GM19328 (cell line): Measurements from ENCODE around the gene CTNND1.
"Not testable (repeated sequence)": the region's sequence is repeated elsewhere in the genome, so short reads cannot be mapped to it uniquely, and the experiment has no call there.

Source experiments
- ATAC-seq: cut with Tn5 transposase; IDR thresholded peaks from one replicate; pipeline ENCODE4 v1.9.1; 2021; ENCODE audit warnings: mild to moderate bottlenecking, moderate library complexity; ENCODE audit not compliant: unreplicated experiment

Gene CTNND1, protein sequence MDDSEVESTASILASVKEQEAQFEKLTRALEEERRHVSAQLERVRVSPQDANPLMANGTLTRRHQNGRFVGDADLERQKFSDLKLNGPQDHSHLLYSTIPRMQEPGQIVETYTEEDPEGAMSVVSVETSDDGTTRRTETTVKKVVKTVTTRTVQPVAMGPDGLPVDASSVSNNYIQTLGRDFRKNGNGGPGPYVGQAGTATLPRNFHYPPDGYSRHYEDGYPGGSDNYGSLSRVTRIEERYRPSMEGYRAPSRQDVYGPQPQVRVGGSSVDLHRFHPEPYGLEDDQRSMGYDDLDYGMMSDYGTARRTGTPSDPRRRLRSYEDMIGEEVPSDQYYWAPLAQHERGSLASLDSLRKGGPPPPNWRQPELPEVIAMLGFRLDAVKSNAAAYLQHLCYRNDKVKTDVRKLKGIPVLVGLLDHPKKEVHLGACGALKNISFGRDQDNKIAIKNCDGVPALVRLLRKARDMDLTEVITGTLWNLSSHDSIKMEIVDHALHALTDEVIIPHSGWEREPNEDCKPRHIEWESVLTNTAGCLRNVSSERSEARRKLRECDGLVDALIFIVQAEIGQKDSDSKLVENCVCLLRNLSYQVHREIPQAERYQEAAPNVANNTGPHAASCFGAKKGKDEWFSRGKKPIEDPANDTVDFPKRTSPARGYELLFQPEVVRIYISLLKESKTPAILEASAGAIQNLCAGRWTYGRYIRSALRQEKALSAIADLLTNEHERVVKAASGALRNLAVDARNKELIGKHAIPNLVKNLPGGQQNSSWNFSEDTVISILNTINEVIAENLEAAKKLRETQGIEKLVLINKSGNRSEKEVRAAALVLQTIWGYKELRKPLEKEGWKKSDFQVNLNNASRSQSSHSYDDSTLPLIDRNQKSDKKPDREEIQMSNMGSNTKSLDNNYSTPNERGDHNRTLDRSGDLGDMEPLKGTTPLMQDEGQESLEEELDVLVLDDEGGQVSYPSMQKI

DNA sequence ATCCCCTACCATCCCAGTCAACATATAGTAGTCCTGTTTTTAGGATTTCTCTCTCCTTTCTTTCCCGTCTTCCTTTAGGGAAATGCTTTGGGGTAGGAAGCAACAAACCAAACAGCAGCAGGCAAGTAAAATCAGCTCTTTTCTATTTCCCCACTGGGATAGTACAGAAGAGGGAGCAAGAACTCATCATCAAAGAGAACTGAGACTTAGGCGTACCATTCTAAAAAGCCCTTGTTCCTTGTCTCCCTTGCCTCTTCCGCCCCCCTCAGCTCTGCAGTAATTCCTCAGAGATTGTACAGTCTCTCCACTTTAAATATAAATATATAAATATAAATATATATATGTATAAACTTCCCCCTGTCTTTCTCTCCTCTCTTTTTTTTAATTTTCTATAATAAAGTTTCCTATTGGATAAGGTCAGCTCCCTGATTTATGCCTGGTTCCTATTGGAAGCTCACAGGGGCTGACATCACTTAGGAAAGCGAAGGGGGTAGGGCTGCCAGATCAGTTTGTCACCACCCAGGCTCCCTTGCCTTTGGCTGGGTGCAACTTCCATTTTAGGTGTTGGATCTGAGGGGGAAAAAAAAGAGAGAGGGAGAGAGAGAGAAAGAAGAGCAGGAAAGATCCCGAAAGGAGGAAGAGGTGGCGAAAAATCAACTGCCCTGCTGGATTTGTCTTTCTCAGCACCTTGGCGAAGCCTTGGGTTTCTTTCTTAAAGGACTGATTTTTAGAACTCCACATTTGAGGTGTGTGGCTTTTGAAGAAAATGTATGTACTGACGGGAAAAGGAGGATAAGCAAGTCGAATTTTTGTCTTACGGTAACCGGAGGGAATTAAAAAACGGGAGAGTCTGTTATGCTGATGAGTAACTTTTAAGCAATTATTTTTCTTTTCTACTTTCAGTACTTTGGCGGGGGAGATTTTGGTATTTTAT is at the start of gene CTNND1:
Gene CTNND1 (plus strand): TSS at position 502 of the 934 bp plus-strand sequence. CDS start 29,677 bp downstream, outside the sequence.
- peak; percentile 86 for ATAC-seq

DNA sequence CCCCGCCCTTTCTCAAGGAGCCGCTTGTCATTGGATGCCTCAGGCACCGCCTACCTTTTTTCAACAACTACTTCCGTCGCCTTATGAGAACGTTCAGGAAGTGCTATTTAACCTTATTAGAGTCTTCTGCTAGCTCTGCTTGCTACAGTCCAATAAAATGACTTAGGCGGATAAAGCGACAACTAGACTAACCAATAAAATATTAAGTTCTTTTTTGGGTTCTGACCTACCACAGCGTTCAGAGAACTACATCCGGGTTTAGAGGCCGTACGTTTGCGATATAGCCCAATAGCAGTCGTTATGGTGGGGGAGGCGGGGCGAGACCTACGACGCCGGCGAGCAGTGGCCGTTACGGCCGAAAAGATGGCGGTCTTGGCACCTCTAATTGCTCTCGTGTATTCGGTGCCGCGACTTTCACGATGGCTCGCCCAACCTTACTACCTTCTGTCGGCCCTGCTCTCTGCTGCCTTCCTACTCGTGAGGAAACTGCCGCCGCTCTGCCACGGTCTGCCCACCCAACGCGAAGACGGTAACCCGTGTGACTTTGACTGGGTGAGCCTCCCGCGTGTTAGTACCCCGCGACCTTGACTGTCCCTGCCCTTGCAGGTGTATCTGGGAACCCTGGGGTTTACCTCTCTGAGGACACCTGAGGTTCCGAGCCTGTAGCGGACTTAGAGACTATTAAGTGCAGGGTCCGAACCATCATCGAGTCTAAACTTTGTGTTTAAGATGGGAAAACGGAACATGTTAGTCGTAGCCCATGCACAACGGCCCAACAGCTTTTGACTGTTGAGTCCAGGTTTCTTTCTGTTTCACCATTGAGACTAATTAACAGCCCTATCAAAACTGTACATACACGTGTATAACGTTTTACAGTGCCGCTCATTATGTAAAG is 49.1 kb upstream of the CTNND1 start, which contains the start of gene TMX2:
Gene TMX2 (plus strand): TSS at position 338 of the 895 bp plus-strand sequence. CDS start 26 bp downstream, at position 364.
- ATAC-seq: peak; percentile 95

DNA sequence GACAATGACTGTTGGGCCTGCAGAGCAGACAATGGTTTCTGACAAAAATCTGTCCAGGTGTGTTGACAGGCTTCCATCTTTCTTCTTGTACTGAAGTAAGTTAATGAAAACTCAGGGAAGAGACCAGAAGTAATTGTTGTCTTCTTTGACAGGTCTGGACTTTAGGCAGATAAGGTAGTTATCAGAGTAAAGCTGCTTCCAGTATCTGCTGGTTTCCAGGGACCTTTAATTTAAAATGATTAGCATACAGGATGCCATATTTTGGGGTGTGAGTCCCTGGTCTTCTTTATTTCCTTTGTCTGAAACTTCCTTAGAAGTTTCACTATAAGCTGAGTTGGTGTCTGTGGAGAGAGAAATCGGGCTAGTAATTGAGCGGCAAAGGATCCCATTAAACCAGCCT is 47.8 kb upstream of the CTNND1 start:
- ATAC-seq: no peak

DNA sequence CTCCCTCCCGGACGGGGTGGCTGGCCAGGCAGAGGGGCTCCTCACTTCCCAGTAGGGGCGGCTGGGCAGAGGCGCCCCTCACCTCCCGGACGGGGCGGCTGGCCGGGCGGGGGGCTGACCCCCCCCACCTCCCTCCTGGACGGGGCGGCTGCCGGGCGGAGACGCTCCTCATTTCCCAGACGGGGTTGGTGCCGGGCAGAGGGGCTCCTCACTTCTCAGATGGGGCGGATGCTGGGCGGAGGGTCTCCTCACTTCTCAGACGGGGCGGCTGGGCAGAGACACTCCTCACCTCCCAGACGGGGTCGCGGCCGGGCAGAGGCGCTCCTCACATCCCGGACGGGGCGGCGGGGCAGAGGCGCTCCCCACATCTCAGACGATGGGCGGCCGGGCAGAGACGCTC is 44.9 kb upstream of the CTNND1 start:
- ATAC-seq: not testable (repeated sequence)

DNA sequence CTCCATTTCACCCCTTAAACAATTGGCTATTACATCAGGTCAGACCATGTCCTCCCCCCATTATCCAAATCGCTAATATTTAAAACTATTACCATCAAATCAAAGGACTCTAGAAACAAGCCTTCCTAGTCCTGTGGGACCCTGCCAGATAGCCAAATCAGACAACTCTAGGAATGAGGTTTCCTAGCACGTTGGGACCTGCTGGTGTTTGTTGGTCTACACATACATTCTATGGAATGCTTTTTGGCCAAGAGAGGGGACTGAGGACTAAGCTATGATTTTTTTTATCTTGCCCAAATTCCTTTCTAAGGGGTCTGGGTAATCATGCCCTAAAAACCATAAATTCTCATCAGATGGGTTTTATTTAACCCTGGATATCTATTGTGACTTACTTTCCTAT is 34.4 kb upstream of the CTNND1 start:
- no peak for ATAC-seq

DNA sequence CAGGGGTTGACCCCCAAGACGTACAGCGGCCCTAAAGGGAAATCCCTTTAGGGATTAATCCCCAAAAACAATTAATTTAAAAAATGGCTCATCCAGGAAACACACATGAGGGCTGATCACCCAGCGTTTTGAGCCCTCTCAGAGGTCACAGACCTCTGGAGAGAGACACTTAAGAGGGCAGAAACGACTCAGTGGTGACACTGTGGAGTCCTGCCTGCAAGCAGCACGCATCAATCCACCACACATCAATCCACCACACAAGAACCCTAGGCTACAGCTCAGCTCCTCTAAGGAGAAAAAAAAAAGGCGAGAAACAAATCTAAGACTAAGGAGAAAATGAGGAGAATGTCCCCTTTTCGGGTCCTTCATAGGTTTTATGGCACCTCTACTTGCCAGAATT is 32.8 kb upstream of the CTNND1 start:
- no peak for ATAC-seq

DNA sequence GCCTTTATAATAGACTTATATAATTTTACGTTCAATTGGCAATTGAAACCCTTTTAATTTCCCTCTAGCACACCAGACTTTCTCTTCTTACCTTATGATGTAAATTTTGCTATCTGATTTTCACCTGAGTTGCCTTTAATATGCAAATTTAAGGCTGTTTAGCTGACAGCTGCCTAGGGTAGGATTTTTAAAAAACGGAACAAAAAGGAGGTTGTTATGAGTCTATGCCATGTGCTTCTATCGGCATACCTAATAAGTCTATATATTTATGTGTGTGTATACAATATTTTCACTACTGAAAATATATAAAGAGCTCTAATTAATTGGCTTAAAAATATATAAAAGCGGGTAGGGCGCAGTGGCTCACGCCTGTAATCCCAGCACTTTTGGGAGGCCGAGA is 32.1 kb upstream of the CTNND1 start:
- peak; percentile 50 for ATAC-seq

DNA sequence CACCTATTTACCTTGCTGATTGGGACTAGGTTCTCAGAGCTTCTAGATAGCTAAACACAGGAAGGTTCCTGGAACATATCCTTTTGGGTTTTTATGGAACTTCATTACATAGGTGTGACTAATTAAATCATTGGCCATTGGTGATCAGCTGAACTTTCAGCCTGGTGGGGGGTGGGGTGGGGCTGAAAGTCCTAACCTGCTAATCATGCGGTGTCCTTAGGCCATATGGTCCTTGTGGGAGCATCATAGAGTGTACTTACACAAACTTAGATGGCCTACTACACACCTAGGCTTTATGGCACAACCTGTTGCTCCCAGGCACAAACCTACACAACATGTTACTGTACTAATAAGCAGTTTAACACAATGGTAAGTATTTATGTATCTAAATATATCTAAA is 28.9 kb upstream of the CTNND1 start:
- no peak for ATAC-seq

DNA sequence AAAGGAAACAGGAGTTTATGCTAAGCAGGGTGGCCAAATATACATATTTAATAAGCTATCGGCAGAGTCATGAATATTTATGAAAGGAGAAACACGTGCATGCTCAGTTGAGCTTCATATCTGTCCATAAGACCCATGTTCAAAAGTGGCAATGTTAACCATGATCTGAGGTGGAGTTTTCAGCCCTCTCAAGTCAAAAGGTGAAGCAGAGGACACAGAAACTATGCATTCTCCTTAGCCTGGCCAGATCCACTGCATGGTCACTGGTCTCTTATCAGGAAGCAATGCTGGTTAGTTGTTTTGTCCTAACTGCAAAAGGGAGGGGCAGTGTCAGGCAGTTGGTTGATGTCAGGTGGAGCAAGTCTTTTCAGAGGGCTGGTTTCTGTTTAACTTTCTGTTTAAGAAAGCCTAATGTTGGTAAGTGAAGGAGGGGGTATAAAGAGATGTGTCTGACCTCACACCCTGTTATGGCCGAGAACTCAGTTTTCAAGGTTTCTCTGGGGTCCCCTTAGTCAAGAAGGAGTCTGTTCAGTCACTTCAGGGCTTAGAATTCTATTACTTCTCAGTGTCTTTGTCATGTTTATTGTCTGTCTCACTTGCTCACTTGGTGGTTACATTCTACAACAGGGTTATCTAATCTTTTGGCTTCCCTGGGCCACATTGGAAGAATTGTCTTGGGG is 25.8 kb upstream of the CTNND1 start:
- ATAC-seq: no peak

DNA sequence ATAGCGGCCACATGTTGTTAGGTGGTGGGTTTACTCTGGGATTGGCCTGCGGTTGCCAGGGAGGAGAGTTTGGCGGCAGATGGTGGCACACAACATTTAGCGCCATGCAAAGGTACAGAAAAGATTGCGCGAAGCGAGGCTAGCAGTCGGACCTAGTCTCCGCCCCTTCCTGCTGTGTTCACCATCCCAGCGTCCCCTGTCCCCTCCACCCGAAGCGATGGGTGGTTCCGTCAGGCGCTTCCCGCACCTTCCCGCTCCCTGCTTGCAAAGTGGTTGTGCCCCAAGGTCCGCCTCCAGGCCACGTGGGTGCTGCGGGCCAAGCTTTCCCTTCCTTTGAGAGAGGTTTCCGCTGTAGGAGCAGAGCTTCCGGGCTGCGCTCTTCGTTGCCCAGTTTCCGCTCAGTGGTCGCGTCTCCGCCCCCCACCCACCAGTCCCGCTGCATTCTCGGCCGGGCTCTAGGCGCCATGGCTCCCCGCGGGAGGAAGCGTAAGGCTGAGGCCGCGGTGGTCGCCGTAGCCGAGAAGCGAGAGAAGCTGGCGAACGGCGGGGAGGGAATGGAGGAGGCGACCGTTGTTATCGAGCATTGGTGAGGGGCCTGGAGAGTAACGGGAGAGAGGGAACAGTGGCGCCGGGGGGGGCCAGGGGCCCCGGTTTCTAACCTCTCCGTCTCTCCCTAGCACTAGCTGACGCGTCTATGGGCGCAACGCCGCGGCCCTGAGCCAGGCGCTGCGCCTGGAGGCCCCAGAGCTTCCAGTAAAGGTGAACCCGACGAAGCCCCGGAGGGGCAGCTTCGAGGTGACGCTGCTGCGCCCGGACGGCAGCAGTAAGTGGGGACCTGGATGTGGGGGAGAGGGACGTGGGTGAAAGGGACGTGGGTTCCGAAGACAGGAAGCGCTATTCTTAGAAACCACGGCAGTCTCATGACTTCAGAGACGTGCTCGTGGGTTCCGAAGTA is 20.2 kb upstream of the CTNND1 start, which contains the start of gene SELENOH:
Gene SELENOH (plus strand): TSS at position 360 of the 955 bp plus-strand sequence. CDS start 105 bp downstream, at position 465.
- peak; percentile 88 for ATAC-seq

DNA sequence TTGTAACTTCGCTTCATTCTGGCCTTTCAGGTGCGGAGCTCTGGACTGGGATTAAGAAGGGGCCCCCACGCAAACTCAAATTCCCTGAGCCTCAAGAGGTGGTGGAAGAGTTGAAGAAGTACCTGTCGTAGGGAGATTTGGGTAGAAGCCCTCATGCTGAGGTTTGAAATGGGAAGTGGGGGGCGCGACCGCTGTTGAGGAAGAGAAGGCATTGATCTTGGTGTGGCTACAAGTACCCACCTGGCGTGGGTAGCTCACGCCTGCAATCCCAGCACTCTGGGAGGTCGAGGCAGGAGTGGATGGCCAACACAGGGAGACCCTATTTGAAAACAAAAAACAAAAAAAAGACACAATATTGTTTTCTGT is 19.5 kb upstream of the CTNND1 start:
- no peak for ATAC-seq

DNA sequence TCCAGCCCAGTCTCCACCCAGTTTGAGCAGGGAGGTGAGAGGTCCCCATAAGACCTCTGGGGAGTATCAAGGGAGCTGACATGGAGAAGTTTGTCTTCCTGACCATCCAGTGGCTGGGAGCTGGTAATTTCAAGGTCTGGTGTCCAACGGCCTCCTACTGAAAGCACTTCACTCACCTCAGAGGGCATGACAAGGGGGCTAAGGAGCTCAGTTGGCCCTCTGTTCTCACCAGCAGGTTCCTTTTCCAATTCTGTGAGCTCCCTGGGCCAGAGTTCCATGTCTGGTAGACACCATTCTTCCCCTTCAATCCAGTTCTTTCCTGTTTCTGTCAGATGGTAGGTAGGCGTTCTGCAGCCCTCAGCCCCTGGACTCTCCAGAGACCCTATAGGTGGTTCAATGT is 17.2 kb upstream of the CTNND1 start:
- ATAC-seq: no peak

DNA sequence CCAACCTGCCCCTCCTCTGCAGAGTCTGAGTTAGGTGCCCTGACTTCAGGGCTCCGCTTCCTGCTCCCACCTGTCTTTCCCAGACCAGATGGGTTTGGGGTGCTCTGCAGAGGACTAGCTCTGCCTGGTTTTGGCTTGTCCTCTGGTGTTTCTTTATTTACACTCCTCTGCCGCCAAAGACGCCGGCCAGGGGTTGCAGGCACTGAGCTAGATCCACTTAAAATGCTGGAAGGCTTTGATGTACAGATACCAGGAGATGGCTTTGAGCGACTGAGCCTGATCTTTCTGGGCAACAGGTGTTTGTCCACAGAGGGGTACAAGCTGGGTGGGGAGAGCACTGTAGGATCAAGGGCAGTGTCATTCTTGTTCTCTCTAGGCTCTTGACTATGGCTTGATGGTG is 16.4 kb upstream of the CTNND1 start:
- ATAC-seq: no peak

DNA sequence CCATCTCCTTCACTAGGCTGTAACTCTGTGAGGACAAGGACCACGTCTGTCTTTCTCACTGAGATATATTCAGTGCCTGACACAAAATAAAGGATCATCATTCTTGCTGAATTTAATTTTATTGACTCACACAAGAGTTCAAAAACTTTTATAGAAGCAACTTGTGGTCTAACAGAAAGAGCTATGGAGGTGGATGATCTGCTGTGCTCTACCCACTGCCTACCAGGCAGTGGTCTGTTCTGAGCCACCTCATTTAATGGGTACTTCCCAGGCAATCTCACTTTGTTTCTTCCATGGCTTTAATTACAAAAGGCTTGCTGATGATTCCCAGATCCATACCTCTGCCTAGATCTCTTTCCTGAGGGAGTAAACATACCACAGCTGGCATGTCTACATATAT is 14.7 kb upstream of the CTNND1 start:
- no peak for ATAC-seq

DNA sequence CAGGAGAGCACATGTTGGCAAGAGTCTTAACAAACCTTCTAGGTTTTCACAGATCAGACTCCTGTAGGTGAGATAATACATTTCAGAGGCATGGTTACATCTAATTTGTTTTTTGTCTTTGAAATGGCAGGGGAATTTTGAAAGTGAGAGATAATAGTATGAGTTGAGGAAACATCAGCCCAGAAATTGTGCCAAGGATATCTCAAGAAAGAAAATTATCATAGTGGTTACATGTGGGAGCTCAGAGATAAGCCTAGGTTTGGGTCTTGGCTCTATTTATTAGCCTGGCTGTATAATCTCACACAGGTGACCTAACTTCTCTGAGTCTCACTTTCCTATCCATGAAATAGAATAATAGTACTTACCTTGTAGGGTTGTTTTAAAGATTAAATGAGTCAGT is 10.4 kb upstream of the CTNND1 start:
- no peak for ATAC-seq

DNA sequence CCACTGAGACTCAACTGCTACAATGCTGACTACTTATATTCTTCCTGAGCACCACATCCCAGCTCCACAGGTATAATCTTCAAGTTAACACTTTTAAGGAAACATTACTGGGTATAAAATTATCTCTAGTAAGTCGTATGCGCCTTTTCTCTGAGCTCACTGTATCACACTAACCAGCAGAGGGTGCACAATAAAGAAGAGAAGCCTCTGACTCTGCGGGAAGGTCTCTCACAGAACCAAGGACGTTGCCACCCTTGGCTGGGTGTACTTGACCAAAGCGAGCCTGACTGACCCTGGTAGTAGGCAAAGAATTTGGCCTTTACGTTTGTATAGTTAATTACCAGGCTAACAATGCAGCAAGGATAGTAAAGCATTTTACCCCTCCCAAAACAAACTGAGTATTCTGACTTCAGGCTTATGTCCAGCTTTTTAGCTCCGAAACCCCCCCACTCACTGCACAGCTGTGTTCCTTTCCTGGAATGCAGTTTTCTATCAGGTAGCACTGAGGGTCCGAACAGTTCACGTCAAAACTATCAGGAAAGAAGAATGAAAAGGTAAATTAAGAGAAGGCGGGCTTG is 9.8 kb upstream of the CTNND1 start, which contains the start of gene BTBD18:
Gene BTBD18 (minus strand): TSS at position 144 of the 578 bp plus-strand sequence. CDS start 631 bp downstream, outside the sequence.
- ATAC-seq: no peak

DNA sequence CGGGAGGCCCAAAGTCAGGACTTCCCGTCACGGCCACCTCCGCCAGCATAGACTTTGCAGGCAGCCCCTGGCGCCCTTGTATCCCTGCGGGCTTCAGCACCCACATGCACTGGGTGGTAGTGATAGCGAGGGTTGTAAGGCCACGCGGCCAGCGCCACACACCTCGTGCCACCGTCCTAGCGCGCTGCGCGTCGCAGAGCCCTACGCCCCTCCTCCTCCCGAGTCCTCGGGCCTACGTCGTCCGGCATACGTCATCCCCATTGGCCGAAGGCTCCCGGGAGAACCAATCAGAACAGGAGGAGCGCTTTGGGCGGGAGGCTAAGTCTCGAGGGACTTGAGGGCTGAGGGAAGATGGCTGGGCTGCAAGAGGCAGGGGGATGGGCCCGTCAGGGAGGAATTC is 8.6 kb upstream of the CTNND1 start:
- no peak for ATAC-seq
